Pons (tissue), 1 donor: ENCODE results near the gene FBXO38.
"Not testable (repeated sequence)": the region's sequence is repeated elsewhere in the genome, so short reads cannot be mapped to it uniquely, and the experiment has no call there.

Experiments used
- DNase-seq: peaks from one replicate; pipeline ENCODE4 v3.0.0-alpha.2; 2016; ENCODE audit warnings: low spot score

The FBXO38 gene

DNA sequence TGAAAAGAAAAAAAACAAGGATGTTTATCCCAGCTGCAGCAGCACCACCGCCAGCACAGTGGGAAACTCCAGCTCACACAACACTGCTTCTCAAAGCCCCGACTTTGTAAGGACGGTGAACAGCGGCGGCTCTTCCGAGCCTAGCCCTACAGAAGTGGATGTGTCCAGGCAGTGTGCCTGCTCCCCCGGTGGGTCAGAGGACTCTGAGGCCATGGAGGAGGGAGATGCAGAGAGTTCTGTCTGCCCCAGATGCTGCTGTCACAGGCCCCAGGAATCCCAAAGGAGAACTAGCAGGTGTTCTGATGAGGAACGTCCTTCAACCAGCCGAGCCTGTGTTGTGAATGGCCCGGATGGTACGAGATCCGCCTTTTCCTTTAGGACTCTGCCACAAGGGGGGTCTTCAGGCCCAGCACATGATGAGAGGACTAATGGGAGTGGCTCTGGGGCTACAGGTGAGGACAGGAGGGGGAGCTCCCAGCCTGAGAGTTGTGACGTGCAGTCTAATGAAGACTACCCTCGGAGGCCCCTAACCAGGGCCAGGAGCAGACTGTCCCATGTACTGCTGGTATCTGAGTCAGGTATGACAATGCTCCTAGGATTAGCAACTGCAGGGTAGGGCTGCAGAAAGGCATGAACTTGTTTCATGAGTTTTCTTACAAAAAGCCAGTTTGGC is 43.7 kb downstream of the FBXO38 start:
- no peak for DNase-seq

DNA sequence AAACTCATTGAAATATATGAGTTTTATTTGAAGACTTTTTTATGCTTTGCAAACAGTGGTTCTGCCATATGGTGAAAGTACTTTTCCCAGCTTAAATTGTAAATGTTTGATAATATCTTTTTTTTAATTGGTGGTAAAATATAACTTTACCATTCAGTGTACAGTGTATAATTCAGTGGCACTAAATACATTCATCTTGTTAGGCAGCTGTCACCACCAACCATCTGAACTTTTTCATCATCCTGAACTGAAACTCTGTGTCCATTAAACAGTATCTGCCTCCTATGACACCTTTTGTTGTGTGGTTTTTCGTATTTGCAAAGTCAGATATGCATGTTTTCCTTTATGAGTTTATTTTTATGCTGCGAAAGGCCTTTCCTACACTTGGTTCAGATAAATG is 45.1 kb downstream of the FBXO38 start:
- DNase-seq, result no peak

DNA sequence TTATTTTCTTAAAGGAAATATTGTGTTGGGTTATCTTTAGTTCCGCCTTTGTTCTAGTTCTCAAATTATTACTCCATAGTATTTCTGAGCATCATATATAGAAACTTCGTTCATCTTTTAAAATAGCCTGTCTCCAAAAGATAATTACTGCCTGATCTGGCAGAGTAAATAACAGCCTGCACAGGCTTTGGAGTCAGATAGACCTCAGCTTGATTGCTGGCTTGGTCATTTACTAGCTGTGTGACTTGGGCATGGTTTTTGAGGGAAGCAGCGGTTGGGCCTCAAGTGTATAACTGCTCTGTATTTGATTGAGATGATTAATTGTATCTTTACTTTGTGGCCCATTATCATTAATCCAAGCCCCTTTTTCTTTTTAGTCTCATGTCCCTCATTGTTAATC is 50.1 kb downstream of the FBXO38 start:
- no peak for DNase-seq

DNA sequence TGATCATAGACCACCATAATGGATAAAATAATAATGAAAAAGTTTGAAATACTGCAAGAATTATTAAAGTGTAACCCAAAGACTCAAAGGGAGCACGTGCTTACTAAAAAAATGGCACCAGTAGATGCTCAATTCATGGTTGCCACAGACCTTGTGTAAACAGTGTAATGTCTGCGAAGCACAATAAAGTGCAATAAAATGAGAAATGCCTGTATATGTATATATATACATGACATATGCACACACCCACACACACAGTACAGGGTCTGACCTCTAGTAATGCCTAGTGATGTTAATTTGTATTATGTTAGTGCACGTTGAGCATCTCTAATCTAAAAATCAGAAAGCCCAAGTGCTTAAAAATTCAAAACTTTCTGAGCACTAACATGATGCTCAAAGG is 52.3 kb downstream of the FBXO38 start:
- DNase-seq, result no peak

DNA sequence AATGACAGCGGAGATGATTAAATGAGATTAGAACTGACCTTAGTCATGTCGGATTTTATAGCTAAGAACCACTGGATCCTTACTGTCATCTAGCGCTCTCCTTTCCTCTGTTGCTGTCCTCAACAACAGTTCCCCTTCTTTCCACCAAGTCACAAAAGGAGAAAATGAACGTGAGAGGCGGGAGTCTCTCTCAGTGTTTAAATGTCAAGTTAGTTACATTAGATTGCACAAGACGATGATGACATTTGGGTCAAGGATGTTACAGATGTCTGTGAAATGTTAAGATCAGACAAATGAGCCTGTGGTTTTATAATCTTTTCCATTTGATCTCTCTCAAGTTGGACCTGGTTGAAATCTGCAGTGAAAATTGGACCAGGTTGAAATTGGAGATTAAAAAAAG is 53.5 kb downstream of the FBXO38 start:
- no peak for DNase-seq

DNA sequence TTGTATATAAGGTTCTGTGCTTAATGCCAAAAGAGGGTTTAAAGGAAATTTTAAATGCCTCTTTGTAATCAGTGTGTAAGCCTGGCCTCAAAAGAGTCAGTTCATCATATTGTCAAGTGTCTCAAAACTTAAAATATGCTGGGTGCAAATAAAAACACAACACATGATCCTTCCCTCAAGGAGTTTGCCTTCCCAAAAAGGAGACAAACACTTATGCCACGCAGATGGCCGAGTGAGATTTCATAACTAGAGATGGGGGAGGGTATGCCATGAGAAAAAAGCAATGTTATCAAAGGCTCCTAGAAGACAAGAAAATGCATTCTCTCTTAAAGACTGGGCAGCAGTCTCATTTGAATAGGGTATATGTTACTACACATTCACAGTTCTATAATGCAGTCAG is 55.2 kb downstream of the FBXO38 start:
- no peak for DNase-seq

DNA sequence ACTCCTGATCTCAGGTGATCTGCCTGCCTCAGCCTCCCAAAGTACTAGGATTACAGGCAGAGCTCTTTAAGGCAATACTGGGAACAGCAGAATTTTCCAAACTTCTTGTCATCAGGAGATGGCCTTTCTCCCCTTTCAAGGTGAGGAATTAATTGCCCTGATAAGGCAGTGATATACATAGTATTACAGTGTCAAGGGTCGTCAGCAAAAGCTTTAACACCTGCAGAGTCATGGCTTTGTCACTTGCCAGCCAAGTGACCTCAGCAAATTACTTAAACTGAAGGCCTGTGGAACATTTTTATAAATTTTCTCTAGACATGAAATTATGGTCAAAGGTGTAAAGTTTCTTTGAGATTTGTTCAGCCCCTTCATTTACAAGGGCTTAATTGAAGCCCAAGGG is 59.5 kb downstream of the FBXO38 start:
- no peak for DNase-seq

DNA sequence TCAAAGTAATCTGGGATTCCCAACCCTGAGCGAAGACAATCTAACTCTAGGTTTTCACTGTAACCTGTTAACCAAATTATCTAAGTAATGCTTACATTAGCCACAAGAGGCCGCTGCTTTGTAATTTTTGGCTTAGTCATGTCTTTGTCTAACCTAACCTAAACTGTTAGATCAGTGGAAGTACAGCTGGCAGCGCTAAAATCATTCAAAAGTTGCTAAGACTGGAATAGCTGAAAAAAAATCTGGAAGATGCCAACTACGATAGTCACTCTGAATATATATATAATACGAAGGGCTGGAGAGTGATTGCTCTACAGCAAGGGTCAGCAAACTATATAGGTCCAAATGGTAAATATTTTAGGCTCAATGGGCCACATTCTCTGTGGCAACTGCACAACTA is 60.2 kb downstream of the FBXO38 start:
- DNase-seq, result peak; percentile 89

DNA sequence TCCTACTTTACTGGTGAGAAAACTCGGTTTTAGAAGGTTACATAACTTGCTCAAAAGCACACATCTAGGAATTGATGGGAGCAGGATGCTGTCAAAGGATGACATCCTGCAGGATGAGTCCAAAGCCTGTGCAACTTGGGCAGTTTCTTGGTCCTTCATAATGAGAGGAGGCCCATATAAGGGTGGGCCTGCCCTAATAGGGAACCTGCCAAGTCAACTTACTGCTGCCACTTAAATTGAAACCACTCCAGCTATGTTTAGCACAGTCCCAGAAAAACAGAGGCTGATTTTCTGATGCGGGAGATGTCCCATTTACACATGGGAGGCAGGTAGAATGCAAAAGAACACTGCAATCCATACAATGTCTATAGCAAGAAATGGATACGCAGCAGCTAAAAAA is 61.8 kb downstream of the FBXO38 start:
- no peak for DNase-seq

DNA sequence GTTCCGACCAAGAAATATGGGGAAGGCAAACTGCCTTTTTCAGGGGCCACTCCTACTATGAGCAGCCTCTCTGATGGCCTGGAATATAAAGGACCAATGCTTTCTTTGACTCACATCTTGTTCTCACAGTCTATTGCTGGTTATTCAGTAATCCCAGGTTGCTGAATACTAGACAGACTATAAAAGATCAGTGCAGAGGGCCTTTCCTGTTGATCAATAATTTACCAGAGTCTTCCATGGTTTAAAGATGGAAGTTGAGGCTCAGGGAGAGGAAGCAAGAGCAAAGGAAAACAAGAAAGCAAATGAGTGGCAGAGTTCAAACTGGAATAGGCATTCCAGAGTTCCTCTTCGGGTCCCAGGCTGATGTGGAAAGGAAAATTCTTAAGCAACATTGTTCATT is 62.9 kb downstream of the FBXO38 start:
- DNase-seq, result no peak

DNA sequence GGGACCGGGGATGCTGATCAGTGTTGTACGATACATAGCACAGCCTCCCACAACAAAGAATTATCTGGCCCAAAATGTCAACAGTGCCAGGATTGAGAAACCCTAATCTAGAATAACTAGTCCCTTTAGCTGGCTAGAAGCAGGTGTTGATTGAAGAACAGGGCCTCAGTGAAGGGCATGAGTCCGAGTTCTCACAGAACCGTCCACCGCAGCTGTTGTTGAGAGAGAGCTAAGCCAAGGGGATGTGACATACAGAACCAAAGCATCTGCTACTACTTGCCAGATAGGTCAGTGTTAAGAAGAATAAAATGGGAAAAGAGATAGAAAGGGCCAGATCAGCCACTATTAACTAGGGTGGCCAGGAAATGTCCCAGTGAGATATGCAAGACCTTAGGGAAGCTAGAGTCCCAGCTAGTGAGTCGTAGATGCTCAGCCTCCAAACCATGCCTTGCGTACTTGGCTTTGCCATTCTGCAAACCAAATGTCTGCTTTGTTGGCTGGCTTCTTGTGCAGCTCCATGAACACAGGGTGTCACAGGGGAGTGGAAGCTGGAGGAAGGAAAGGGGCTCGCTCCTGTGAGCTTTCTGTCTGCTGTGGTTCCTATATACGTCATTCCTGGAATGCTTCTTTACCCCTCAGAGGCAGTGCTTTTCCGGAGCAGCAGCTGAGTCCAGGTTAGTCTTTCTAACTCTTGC is 68.9 kb downstream of the FBXO38 start:
- DNase-seq, result no peak

DNA sequence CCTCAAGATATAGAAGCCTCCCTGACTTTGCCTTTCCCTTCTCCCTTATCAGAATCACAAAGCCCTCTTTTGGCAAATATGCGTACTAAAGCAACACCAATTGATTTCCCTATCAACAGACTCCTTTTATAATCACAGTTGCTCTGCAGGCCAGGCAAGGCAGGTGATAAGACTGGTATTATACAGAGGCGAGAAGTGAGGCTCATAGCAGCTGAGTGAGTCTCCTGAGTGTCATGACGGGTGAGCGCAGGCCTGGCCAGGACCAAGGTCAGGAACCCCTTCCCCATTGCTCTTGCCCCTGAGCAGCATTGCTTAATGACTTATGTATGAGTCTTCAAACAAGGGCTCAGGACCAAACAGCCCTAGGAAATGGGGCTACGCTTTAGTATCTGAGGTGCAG is 70.8 kb downstream of the FBXO38 start:
- no peak for DNase-seq

DNA sequence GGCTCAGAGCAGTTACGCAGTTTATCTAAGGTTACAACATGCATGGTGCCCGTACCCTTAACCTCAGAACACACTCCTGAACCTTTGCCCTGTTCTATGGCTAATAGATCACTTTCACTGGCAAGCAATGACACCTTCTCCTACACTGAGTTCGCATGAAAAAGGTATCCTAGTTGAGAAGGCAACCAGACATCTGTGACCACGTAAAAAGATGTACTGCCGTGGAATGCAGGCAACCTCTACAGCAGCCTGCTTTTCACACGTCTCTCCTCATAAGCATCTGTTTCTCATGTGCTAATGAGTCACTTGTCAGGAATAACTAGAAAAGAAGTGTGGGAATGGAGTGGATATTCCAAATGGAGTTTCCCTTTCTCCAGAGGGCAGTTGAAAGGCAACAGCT is 71.4 kb downstream of the FBXO38 start:
- DNase-seq, result no peak

DNA sequence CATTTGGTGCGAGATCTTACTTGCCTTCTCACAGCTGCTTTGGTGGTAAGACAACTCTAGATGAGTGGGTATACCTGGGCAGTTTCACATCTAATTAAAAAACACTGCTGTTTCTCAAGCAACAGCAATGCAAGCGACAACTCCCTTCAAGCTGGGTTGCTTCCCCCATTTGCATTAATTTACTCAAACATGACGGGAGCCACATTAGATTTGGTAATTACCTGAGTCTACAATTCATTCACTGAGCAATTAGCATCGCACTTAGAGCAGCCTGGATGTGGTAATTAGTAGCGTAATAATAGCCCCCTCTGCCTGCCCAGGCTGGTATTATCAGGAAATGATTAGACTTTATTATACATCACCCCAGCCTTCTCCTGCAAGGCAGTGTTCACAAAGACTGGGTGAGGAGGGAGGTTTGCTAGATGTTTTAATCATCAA is 73.4 kb downstream of the FBXO38 start:
- DNase-seq, result no peak

DNA sequence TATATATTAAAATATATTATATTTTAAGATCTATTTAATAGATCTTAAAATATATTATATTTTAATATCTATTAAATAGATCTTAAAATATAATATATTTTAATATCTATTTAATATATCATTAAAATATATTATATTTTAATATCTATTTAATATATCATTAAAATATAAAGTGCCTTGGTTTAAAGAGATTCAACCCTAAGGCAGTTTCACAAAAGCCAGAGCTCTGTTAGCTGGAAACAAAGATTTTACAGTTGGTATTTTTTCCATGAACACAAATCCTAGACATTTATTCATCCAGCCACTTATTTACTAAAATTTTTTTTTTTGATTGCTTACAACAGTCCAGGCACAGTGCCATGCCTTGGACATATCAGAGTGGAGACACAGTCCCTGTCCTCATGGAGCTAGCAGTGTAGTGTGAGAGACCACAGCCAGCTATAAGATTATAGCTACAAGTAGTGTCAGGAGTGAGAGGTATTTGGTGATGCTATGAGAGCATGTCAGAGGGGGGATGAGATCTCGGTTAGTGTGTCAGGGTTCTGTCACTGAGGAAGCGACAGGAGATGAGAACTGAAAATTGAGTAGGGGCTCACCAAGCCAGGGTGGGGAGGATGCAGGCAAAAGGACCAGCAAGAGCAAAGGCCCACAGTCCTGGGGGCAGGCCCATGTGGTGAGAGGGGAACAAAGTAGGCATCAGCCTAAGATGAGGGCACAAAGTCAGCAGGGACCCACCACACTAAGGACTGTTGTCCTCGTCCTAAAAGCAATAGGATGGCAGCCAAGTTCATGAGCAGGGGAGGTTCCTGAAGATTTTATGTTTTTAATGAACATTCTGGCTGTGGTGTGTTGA is 74.5 kb downstream of the FBXO38 start:
- DNase-seq, result no peak

DNA sequence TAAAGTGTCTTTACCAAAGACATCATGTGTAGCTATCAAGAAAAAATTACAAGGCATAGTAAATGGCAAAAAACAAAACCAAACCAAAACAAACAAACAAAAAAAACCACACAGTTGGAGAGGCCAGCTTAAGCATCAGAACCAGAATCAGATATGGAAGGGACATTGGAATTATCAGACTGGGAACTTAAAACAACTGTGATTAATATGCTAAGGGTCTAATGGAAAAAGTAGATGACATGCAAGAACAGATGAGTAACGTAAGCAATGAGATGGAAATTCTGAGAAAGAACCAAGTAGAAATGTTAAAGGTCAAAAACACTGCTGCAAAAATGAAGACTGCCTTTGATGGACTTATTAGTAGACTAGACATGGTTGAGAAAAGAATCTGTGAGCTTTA is 75.9 kb downstream of the FBXO38 start:
- no peak for DNase-seq

DNA sequence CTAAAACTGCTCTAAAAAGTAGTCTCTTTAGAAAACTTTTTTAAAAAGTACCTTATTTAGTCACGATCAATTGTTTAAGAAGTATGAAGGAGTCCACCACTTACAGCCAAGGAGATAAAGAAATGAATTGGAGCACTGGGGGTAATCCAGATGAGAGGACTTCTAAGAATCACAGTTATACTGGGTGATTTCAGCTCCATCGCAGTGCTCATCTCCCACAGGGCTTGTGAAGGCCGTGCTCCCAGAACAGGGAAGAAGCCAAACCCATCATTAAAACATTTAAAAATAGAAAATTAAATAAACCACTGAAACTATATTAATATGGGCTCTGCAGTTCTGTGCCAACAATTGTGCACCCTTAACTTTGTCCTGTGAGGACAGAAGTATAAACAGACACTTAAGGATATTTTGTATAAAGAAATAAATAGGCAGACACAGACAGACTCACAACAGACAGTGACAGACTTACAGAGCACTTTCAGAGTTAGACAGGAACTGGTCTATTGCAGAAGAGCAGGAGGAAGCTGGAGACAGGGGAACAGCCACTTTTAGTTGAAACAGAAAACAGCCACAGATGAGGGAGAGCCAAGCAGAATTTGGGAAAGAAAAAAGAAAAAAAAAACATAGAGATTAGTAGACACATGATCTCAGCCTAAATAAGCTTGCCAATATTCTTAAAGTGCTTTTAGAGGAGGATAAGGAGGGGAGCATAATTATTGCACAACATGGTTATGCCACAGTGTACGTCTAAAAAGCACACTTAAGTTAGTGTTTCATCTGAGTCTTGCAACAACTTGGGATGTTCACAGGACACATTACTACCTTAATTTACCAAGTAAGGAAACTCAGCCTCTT is 81.8 kb downstream of the FBXO38 start:
- DNase-seq, result peak; percentile 42

DNA sequence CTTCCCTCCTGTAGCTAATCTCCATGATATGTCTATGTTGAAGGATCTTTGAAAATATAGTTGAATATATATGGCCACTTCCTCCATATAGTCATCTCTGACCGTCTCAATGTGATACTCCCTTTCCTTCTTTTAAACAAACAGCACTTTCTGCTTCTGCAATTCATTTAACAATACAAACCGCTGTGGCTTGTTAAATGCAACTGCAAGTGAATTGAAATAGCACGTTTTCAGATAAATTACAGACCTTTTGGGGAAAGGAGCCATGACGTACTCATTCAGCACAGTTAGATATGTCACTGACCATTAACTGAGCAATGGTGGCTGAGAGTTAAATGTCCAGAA is 82.5 kb downstream of the FBXO38 start:
- peak; percentile 17 for DNase-seq

DNA sequence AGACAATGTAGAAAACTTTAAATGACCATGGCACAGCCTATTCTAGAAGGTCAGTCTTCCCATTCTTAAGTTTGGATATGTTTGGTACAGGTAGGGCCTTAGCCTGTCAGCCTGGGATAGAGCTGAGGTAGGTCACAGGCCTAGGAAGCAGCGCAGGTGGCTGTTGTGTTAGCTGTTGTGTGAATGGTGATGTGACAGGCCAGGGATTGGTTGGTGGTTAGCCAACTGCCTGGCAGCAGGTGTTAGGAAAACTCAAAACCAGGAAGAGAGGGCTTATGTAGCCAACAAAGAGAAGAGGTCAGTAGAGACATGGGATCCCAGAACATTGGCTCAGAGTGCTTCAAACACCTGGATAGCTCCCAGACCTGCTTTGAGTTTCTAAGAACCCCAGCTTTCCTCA is 84.2 kb downstream of the FBXO38 start:
- no peak for DNase-seq

DNA sequence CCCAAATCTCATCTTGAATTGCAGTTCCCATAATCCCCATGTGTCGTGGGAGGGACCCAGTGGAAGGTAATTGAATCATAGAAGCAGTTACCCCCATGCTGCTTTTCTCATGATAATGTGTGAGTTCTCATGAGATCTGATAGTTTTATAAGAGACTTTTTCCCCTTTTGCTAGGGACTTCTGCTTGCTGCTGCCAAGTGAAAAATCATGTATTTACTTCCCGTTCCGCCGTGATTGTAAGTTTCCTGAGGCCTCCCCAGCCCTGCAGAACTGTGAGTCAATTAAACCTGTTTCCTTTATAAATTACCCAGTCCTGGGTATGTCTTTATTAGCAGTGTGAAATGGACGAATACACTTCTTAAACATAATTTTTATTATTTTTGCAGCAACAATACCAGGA is 85.0 kb downstream of the FBXO38 start:
- not testable (repeated sequence) for DNase-seq

DNA sequence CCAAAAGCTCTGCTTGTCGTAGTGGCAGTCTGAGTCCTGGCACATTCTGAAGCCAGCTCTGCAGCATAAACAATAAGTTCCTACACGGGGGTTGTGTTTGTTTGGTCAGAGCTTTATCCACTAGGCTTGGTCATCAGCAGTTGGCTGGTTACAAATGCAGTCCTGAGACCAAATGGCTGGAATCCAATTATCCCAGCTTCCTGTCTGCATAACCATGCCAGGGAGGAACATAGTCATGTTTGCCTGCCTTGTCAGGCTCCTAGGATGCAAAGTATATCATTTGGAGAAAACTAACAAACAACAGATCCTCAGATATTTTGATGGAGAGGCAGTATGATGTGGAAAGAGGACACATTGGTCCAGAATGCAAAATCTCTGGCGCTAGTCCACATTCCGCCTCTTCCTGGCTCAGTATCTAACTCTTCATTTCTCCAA is 85.8 kb downstream of the FBXO38 start:
- peak; percentile 87 for DNase-seq

DNA sequence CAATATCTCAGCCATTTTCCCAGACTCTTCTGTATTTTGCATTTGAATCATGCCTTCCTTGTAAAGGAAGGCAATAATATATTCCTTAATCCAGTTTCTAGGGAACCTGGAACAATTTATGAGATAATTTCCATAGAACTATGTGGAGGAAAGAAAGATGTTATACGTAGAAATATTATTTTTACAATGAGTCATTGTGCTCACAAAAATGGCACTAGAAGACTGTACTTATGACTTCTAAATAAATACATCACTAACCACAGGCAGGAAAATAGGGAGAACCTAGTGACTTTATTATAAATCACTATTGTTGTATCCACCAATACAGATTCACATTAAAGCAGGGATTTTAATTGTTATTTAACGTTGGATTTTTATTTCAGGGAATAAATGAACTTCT is 87.6 kb downstream of the FBXO38 start:
- no peak for DNase-seq
